Endodermal cell (in vitro differentiated cells): Measurements from ENCODE around the gene DERL3. TPM values are rescaled to one million over a fixed set of nuclear protein-coding genes. Genes with fewer than 3 reads are reported as not detected.

Experiments
- DNase-seq: peaks from one replicate; pipeline ENCODE4 v3.0.0-alpha.2; 2017
- H3K27ac ChIP-seq: 2 replicates; pipeline ENCODE4 v1.5.1; 2013; ENCODE audit warnings: mild to moderate bottlenecking, low read depth, low read length, moderate library complexity
- H3K27me3 ChIP-seq: 2 replicates; pipeline ENCODE4 v1.6.1; 2013; ENCODE audit warnings: mild to moderate bottlenecking, low read length, moderate library complexity; ENCODE audit not compliant: insufficient read depth, control insufficient read depth, poor library complexity, severe bottlenecking
- H3K36me3 ChIP-seq: 2 replicates; pipeline ENCODE4 v1.7.0; 2013; ENCODE audit warnings: mild to moderate bottlenecking, low read length, moderate library complexity; ENCODE audit not compliant: control insufficient read depth, insufficient read depth
- H3K4me1 ChIP-seq: one replicate; pipeline ENCODE4 v1.7.0; 2013; ENCODE audit warnings: low read length; ENCODE audit not compliant: control insufficient read depth, insufficient read depth
- H3K4me3 ChIP-seq: 2 replicates; pipeline ENCODE4 v1.5.1; 2013; ENCODE audit warnings: mild to moderate bottlenecking, low read length, moderate library complexity
- H3K9ac ChIP-seq: 2 replicates; pipeline ENCODE4 v1.6.1; 2013; ENCODE audit warnings: mild to moderate bottlenecking, low read length, moderate library complexity; ENCODE audit not compliant: poor library complexity, severe bottlenecking; ENCODE audit errors: extremely low read depth
- H3K9me3 ChIP-seq: 2 replicates; pipeline ENCODE4 v1.6.1; 2013; ENCODE audit warnings: mild to moderate bottlenecking, low read length, moderate library complexity; ENCODE audit not compliant: control insufficient read depth
- H3K27ac Mint-ChIP-seq: 2 replicates; pipeline ENCODE4 v1.8.0; 2020; ENCODE audit warnings: mixed read lengths
- H3K27me3 Mint-ChIP-seq: 2 replicates; pipeline ENCODE4 v1.8.0; 2021; ENCODE audit warnings: mild to moderate bottlenecking, mixed read lengths; ENCODE audit not compliant: insufficient read depth
- H3K36me3 Mint-ChIP-seq: 2 replicates; pipeline ENCODE4 v1.8.0; 2020; ENCODE audit warnings: low read depth, mixed read lengths
- H3K4me1 Mint-ChIP-seq: 2 replicates; pipeline ENCODE4 v1.8.0; 2020; ENCODE audit warnings: mixed read lengths
- H3K4me3 Mint-ChIP-seq: 2 replicates; pipeline ENCODE4 v1.8.0; 2020; ENCODE audit warnings: mild to moderate bottlenecking, moderate library complexity, mixed read lengths
- H3K9me3 Mint-ChIP-seq: 2 replicates; pipeline ENCODE4 v1.8.0; 2020; ENCODE audit warnings: mild to moderate bottlenecking, mixed read lengths
- WGBS, 2 experiments: methylation state at CpG; one replicate each; pipeline versions ENCODE4 v1.1.5 to v1.1.7; 2013; ENCODE audit warnings: missing lambda C conversion rate in 2 of 2, mixed read lengths in 1 of 2; ENCODE audit not compliant: insufficient coverage in 1 of 2, insufficient read length in 1 of 2; 5-methylcytosine and 5-hydroxymethylcytosine counted together
- total RNA-seq, 2 donors: library from RNA; stranded (reverse); fragmentation: NEBNext Ultra II Directional in 1 of 2; extraction: Animal tissue kit (Norgen Biotek cat#: 25700) in 1 of 2; gene quantifications; 2 replicates in 1 of 2; 3 replicates in 1 of 2; pipeline ENCODE4 v1.2.1, GENCODE V29; 2021
- TF ChIP-seq, protein P1 (sequence below): fragments of 200-600 bp; sonication (generic); conservative IDR thresholded peaks from 2 replicates; pipeline ENCODE4 v1.5.0; 2021; ENCODE audit warnings: antibody characterized with exemption, mild to moderate bottlenecking

DERL3 gene
- total RNA-seq, 2 donors from 2014 or later = 6.3 to 7.6 TPM

DNA sequence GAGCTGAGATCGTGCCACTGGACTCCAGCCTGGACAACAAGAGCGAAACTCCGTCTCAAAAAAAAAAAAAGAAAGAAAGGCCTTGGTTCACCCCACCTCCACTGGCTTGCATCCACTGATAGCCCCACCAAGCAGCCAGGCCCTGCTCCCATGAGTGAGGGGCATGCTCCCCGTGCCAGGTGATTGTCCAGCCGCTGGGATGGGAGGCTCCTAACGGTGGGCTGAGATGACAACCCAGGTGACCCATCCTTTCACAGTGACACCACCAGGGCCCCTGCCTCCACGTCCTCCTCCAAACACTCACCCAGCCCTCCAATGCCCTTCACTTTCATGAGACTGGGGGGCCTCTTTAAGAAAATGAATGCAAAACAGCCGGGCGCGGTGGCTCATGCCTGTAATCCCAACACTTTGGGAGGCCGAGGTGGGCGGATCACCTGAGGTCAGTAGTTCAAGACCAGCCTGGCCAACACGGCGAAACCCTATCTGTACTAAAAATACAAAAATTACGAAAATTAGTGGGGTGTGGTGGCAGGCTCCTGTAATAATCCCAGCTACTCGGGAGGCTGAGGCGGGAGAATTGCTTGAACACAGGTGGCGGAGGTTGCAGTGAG, 8.6 kb upstream of the DERL3 start:
- no peaks in the 10 kb centered on the region for H3K27me3 ChIP-seq
- no peak overlapping the region for H3K27ac Mint-ChIP-seq
- peaks cover 10% of the 10 kb centered on the region for H3K4me1 Mint-ChIP-seq
- DNase-seq = no peak
- no peaks in the 10 kb centered on the region for H3K9me3 ChIP-seq
- H3K4me3 ChIP-seq = no peak overlapping the region
- H3K36me3 Mint-ChIP-seq = no peaks in the 10 kb centered on the region
- TF ChIP-seq, protein P1, sequence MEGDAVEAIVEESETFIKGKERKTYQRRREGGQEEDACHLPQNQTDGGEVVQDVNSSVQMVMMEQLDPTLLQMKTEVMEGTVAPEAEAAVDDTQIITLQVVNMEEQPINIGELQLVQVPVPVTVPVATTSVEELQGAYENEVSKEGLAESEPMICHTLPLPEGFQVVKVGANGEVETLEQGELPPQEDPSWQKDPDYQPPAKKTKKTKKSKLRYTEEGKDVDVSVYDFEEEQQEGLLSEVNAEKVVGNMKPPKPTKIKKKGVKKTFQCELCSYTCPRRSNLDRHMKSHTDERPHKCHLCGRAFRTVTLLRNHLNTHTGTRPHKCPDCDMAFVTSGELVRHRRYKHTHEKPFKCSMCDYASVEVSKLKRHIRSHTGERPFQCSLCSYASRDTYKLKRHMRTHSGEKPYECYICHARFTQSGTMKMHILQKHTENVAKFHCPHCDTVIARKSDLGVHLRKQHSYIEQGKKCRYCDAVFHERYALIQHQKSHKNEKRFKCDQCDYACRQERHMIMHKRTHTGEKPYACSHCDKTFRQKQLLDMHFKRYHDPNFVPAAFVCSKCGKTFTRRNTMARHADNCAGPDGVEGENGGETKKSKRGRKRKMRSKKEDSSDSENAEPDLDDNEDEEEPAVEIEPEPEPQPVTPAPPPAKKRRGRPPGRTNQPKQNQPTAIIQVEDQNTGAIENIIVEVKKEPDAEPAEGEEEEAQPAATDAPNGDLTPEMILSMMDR = no peak
- H3K27me3 Mint-ChIP-seq = peaks cover 13% of the 10 kb centered on the region
- no peak overlapping the region for H3K27ac ChIP-seq
- H3K4me3 Mint-ChIP-seq = no peak overlapping the region
- no peaks in the 10 kb centered on the region for H3K9me3 Mint-ChIP-seq
- H3K36me3 ChIP-seq = no peaks in the 10 kb centered on the region
- H3K9ac ChIP-seq = no peak overlapping the region
- H3K4me1 ChIP-seq = no peaks in the 10 kb centered on the region
- WGBS, 2 experiments = 92 to 96% methylated on average over 13 to 18 of the region's 18 CpGs

DNA sequence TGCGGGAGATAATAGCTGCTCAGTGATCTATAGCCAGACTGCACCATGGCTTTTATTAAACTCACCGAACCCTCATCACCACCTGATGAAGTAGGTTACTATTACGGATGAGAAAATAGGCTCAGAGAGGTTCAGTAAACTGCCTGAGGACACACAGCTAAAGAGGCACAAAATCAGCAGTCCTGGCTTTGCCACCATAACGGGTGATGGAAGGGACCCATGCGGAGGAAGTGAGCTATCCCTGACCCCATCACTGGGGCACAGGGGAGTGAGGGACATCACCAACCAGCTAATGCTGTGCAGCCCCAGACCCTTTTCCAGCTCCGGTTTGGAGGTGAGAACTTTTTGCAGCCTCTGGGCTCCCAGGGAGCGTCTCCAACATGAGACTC, 7.3 kb upstream of the DERL3 start:
- peak overlapping the region; percentile 3 for H3K27ac ChIP-seq
- H3K9ac ChIP-seq = no peak overlapping the region
- peaks cover 10% of the 10 kb centered on the region for H3K4me1 Mint-ChIP-seq
- WGBS, 2 experiments = 82 to 87% methylated on average over 6 to 7 of the region's 7 CpGs
- H3K9me3 ChIP-seq = no peaks in the 10 kb centered on the region
- no peak overlapping the region for H3K4me3 ChIP-seq
- H3K36me3 Mint-ChIP-seq = no peaks in the 10 kb centered on the region
- TF ChIP-seq, protein P1 = no peak
- H3K27ac Mint-ChIP-seq = no peak overlapping the region
- H3K27me3 Mint-ChIP-seq = peaks cover 18% of the 10 kb centered on the region
- no peaks in the 10 kb centered on the region for H3K27me3 ChIP-seq
- H3K36me3 ChIP-seq = no peaks in the 10 kb centered on the region
- no peak for DNase-seq
- H3K4me3 Mint-ChIP-seq = no peak overlapping the region
- no peaks in the 10 kb centered on the region for H3K9me3 Mint-ChIP-seq
- H3K4me1 ChIP-seq = no peaks in the 10 kb centered on the region

GRCh38 chr22:23845265-23846080, 6.7 kb upstream of the DERL3 start:
- WGBS, 2 experiments = 78 to 85% methylated on average over 7 to 9 of the region's 9 CpGs
- no peak overlapping the region for H3K4me3 Mint-ChIP-seq
- Histone ChIP-seq H3K27me3 (no peaks in the 10 kb centered on the region), H3K9ac (no peak overlapping the region), H3K4me3 (no peak overlapping the region), H3K36me3 (no peaks in the 10 kb centered on the region), H3K27ac (no peak overlapping the region), H3K4me1 (no peaks in the 10 kb centered on the region), H3K9me3 (no peaks in the 10 kb centered on the region)
- TF ChIP-seq, protein P1 = no peak
- peaks cover 10% of the 10 kb centered on the region for H3K4me1 Mint-ChIP-seq
- H3K27ac Mint-ChIP-seq = no peak overlapping the region
- no peak for DNase-seq
- no peaks in the 10 kb centered on the region for H3K36me3 Mint-ChIP-seq
- no peaks in the 10 kb centered on the region for H3K9me3 Mint-ChIP-seq
- H3K27me3 Mint-ChIP-seq = peaks cover 20% of the 10 kb centered on the region
